GM21447 (cell line): ENCODE results near the gene LIN7A.

Source experiments
- ATAC-seq: cut with Tn5 transposase; IDR thresholded peaks from one replicate; pipeline ENCODE4 v1.9.1; 2021; ENCODE audit not compliant: unreplicated experiment

LIN7A gene

GRCh38 chr12:80937391-80938238, at the start of gene LIN7A:
Gene LIN7A, minus strand, starts transcription at chr12:80937934. Its CDS starts 212 bp downstream, at chr12:80937722.
- peak; percentile 20 for ATAC-seq

GRCh38 chr12:80986224-80986623, 48.5 kb upstream of the LIN7A start:
- no peak for ATAC-seq

GRCh38 chr12:80979816-80980215, 42.1 kb upstream of the LIN7A start:
- ATAC-seq, result no peak

- ATAC-seq, result no peak
These were observed 41.5 kb upstream of the LIN7A start for GRCh38 chr12:80979251-80979650.

DNA sequence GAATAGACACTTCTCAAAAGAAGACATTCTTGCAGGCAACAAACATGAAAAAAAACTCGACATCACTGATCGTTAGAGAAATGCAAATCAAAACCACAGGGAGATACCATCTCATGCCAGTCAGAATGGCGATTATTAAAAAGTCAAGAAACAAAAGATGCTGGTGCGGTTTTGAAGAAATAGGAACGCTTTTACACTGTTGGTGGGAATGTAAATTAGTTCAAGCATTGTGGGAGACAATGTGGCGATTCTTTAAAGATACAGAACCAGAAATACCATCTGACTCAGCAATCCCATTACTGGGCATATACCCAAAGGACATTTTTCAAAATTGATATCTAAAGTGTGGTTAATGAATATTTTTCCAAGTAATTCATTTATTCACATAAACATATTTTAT, 39.6 kb upstream of the LIN7A start:
- ATAC-seq, result no peak

- no peak for ATAC-seq
These were observed 30.6 kb upstream of the LIN7A start for GRCh38 chr12:80968326-80968725.

DNA sequence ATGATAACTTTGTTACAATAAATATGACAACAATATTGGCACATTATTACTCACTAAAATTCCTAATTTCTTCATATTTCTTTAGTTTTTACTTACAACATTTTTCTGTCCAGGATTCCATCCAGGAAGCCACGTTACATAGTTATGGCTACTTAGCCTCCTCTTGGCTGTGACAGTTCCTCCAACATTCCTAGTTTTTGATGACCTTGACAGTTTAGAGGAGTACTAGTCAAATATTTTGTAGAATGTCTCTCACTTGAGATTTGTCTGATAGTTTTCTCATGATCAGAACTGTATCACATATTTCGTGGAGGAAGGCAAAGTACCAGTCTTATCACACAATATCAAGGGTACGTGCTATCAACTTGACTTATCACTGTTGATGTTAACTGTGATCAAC, 29.8 kb upstream of the LIN7A start:
- ATAC-seq, result no peak

DNA sequence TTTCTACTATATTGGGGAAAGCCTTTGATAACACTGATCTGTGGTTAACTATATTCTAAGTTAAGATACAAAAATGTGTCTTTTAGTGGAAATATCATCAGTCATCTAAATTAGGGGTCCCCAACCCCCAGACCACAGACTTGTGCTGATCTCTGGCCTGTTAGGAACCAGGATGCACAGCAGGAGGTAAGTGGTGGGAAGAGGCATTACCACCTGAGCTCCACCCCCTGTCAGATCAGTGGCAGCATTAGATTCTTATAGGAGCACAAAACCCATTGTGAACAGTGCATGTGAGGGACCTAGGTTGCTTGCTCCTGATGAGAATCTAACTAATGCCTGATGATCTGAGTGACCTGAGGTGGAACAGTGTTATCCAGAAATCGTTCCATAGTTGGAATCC, 28.3 kb upstream of the LIN7A start:
- no peak for ATAC-seq

DNA sequence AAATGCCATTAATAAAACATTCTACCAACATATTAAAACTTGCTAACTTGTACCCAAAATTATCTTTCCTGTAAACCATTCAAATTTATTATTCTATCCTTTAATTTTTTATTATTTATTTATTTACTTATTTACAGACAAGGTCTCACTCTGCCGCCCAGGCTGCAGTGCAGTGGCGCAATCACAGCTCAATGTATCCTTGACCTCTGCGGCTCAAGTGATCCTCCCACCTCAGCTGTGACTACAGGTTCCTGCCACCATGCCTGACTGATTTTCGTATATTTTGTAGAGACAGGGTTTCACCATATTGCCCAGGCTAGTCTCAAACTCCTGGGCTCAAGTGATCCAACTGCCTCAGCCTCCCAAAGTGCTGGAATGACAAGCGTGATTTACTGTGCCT, 20.4 kb upstream of the LIN7A start:
- no peak for ATAC-seq

DNA sequence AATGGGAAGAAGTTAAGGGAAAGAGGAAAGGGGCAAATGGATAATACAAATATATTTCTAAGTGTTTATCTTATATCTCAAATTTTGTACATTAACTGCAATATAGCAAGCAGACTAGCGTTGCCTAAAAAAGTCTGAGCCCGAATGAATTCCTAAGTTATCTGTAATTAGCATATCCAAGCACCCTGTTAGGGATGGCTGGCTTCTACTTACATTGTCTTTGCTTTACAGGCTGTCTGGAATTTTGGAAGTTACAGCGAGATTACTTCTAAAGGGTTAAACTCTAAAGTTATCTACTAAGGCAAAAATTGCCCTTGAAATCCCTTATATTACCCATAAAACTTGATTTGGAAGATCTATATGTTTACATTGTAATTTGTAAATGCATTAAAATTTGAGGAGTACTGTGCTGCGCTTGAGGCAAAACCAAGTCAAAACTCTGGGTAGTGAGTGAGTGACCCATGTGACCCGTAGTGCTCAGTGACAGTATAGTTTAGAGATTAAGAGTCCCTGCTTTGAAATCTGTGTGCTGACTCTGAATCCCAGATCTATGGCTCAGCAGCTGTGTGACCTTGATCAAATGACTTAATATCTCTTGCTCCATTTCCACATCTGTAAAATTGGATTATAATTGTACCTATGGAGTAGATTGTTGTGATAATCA, 17.3 kb upstream of the LIN7A start:
- ATAC-seq, result no peak

DNA sequence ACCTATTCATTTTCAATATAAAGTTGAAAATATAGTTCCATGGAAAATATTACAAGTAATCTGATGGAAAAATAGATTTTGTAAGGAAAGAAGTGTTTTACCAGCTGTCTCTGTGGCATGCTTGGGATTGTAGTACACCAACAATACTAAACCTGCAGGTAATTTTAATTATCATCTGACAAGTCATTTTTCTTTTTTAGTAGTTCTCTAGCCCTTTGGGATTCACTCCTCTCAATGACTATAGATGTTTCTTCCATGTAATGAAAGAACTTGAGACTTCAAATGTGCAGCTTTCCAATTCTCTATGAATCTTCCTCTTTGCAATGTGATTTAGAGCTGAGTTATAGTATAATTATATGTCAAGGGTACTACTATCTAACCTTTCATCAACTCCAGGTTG, 14.7 kb upstream of the LIN7A start:
- ATAC-seq, result no peak

GRCh38 chr12:80946591-80946990, 8.9 kb upstream of the LIN7A start:
- no peak for ATAC-seq

DNA sequence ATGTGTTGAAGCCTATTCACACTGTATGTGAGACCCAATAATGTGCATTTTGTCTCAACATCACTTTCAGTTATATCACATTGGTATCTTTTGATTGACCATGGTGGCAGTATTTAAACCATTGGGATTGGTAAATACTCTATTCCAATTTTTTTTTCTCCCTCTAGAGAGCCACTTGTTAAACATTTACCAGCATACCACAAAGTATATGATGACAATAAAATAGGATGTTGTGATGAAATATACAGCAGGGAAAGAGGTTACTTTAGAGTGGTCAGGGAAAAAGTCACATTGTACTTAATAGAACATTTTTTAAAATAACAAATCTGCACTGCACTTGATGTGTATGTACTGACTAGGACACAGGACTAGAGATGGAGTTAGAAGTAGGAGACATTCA, 5.6 kb upstream of the LIN7A start:
- ATAC-seq, result no peak

DNA sequence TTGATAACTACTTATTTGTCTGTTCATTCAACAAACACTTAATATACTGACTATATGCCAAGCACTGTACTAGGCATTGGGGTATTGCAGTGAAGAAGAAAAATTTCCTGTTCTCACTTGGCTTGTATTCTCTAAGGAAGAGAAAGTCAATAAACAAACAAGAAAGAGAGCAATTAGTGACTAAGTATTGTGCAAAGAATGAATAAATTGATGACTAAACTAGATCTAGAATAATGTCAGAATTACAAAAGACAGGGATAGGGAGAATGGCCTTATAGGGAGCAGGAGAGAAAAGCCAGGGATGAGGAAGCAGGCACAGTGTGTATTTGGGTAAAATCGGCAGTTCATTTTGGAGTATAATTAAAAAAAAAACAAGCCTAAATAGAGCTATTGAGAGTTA, 4.2 kb upstream of the LIN7A start:
- no peak for ATAC-seq

GRCh38 chr12:80939231-80939950, 1.7 kb upstream of the LIN7A start:
- ATAC-seq, result no peak

GRCh38 chr12:80938397-80938796, 663 bp upstream of the LIN7A start:
- ATAC-seq, result no peak

DNA sequence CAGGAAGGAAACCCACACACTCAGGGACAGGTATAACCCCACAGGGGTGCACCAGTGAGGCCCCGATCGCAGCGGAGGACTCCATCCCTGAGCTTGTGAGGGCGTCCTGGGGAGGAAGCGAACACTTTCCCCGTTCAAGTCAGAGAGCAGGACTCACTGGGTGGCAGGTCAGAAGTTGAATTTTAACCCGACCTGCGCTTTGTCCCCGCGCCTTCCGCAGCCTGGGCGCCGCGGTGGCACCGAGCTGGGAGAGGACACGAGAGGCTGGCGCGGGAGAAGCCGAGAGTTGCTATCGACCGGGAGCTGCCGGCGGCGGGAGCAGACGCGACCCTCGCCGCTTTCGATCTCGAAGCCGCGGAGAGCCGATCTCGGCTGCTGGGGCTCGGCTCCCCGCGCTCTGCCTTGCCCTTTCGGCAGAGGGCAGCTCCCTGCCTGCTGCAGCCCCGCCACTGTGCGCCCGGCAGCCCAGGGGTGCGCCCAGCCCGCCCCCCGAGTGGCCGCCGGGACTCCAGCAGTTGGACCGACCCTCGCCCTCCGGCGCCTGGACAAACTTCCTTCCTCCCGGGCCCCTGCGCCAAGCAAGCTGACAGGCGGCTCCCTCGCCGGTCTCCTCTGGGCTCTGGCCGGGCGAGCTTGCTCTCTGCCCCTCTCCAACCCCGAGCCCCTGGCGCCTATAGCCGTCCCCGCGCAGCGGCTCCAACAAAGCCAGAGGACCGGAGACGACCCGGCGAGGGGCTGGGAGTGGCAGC, 918 bp downstream of the LIN7A start:
- ATAC-seq, result peak; percentile 56

GRCh38 chr12:80936353-80936641, 1.4 kb downstream of the LIN7A start:
- ATAC-seq, result no peak

- ATAC-seq, result no peak
These were observed 2.6 kb downstream of the LIN7A start for GRCh38 chr12:80935111-80935510.

GRCh38 chr12:80925983-80926382, 11.8 kb downstream of the LIN7A start:
- no peak for ATAC-seq

DNA sequence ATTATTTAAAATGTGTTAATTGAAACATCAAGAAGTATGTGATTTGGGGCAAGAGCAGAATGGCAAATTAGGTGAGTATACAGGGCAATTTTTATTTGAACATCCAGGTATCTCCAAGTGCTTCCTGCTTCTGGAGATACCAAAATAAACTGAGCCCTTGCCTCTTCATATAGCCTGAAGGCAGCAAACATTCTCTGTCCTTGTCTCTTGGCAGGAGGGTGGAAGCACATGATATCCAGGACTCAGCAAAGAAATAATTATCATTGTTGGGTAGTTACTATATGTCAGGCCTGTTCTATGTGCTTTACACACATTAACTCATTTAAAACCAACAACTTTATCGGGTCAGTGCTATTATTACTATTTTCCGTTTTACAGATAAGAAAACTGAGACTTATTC, 12.5 kb downstream of the LIN7A start:
- ATAC-seq, result no peak
